Thymus (tissue), 11 donors: ENCODE results near the gene OTOS. TPM values are rescaled to one million over a fixed set of nuclear protein-coding genes. Genes with fewer than 3 reads are reported as not detected.

ENCODE experiments used
- DNase-seq, 9 donors: peaks; one replicate each; pipeline ENCODE4 v3.0.0-alpha.2; 2013; ENCODE audit warnings: low spot score in 9 of 9, low read depth in 6 of 9, missing footprints in 1 of 9
- H3K27ac ChIP-seq, 2 donors: one replicate each; pipeline ENCODE4 v1.5.1; 2013; ENCODE audit warnings: control low read depth in 1 of 2, low read depth in 1 of 2, low read length in 1 of 2, mild to moderate bottlenecking in 1 of 2, moderate library complexity in 1 of 2
- H3K27me3 ChIP-seq, 2 donors: one replicate each; pipeline ENCODE4 v1.5.1; 2013; ENCODE audit warnings: low read length in 1 of 2; ENCODE audit not compliant: control insufficient read depth in 2 of 2, insufficient read depth in 1 of 2
- H3K36me3 ChIP-seq, 2 donors: one replicate each; pipeline ENCODE4 v1.5.1; 2013; ENCODE audit warnings: low read length in 1 of 2, mild to moderate bottlenecking in 1 of 2, moderate library complexity in 1 of 2; ENCODE audit not compliant: control insufficient read depth in 2 of 2, insufficient read depth in 2 of 2
- H3K4me1 ChIP-seq, 2 donors: one replicate each; pipeline ENCODE4 v1.5.1; 2013; ENCODE audit warnings: low read length in 2 of 2; ENCODE audit not compliant: control insufficient read depth in 2 of 2, insufficient read depth in 2 of 2
- H3K4me3 ChIP-seq, 2 donors: one replicate each; pipeline ENCODE4 v1.5.1; 2013; ENCODE audit warnings: low read length in 2 of 2, control low read depth in 1 of 2, mild to moderate bottlenecking in 1 of 2
- H3K9me3 ChIP-seq, 2 donors: one replicate each; pipeline ENCODE4 v1.5.1; 2013; ENCODE audit warnings: low read length in 1 of 2, mild to moderate bottlenecking in 1 of 2; ENCODE audit not compliant: control insufficient read depth in 2 of 2, insufficient read depth in 1 of 2
- WGBS: extraction: QIAGEN DNeasy Blood & Tissue Kit; methylation state at CpG from one replicate; pipeline ENCODE4 v1.1.7; 2013; 5-methylcytosine and 5-hydroxymethylcytosine counted together
- polyA plus RNA-seq: library from polyadenylated mRNA; stranded (reverse); fragments of 200-250 nt; gene quantifications from one replicate; pipeline ENCODE4 v1.2.3, GENCODE V29; 2013
- total RNA-seq: library from RNA; stranded (reverse); fragments of 120-200 nt; gene quantifications from one replicate; pipeline ENCODE4 v1.2.4, GENCODE V29; 2013
- donor health status: healthy.

OTOS gene
- total and polyA plus RNA-seq, 2 donors = 0.38 to 2.4 TPM

- no peaks in the 10 kb centered on the region for H3K9me3 ChIP-seq
- DNase-seq = no peak
- H3K4me3 ChIP-seq = no peak overlapping the region
- H3K27ac ChIP-seq = no peak overlapping the region
- H3K36me3 ChIP-seq = no peaks in the 10 kb centered on the region
- H3K4me1 ChIP-seq = no peaks in the 10 kb centered on the region
- WGBS = 91% methylated on average over 5 of the region's 5 CpGs
- H3K27me3 ChIP-seq = no peaks in the 10 kb centered on the region
Measured at GRCh38 chr2:240157147-240157470, 16.7 kb upstream of the OTOS start.

GRCh38 chr2:240156435-240157146 lies 16.1 kb upstream of the OTOS start:
- Histone ChIP-seq H3K4me3 (no peak overlapping the region), H3K27ac (no peak overlapping the region), H3K27me3 (no peaks in the 10 kb centered on the region), H3K4me1 (no peaks in the 10 kb centered on the region), H3K36me3 (no peaks in the 10 kb centered on the region), H3K9me3 (no peaks in the 10 kb centered on the region)
- no peak for DNase-seq
- 86% methylated on average over 29 of the region's 29 CpGs for WGBS

- Histone ChIP-seq H3K27ac (no peak overlapping the region), H3K4me1 (no peaks in the 10 kb centered on the region), H3K9me3 (no peaks in the 10 kb centered on the region), H3K27me3 (no peaks in the 10 kb centered on the region), H3K36me3 (no peaks in the 10 kb centered on the region), H3K4me3 (no peak overlapping the region)
- 91% methylated on average over 13 of the region's 13 CpGs for WGBS
- DNase-seq = no peak
Measured at GRCh38 chr2:240155745-240156390, 15.4 kb upstream of the OTOS start.

- Histone ChIP-seq H3K27me3 (no peaks in the 10 kb centered on the region), H3K36me3 (no peaks in the 10 kb centered on the region), H3K4me1 (no peaks in the 10 kb centered on the region), H3K4me3 (no peak overlapping the region), H3K27ac (no peak overlapping the region), H3K9me3 (no peaks in the 10 kb centered on the region)
- no peak for DNase-seq
- 83% methylated on average over 17 of the region's 17 CpGs for whole genome bisulfite sequencing
Measured at GRCh38 chr2:240155048-240155744, 14.7 kb upstream of the OTOS start.

GRCh38 chr2:240154606-240155005 lies 14.1 kb upstream of the OTOS start:
- Histone ChIP-seq H3K27ac (no peak overlapping the region), H3K27me3 (no peaks in the 10 kb centered on the region), H3K36me3 (no peaks in the 10 kb centered on the region), H3K4me3 (no peak overlapping the region), H3K4me1 (no peaks in the 10 kb centered on the region), H3K9me3 (no peaks in the 10 kb centered on the region)
- WGBS = 91% methylated on average over 8 of the region's 8 CpGs
- no peak for DNase-seq

GRCh38 chr2:240153418-240153817 lies 13.0 kb upstream of the OTOS start:
- Histone ChIP-seq H3K27ac (no peak overlapping the region), H3K9me3 (no peaks in the 10 kb centered on the region), H3K27me3 (no peaks in the 10 kb centered on the region), H3K36me3 (no peaks in the 10 kb centered on the region), H3K4me1 (no peaks in the 10 kb centered on the region), H3K4me3 (no peak overlapping the region)
- DNase-seq = no peak
- 94% methylated on average over 3 of the region's 3 CpGs for WGBS

GRCh38 chr2:240151477-240152031 lies 11.1 kb upstream of the OTOS start:
- 79% methylated on average over 15 of the region's 15 CpGs for WGBS
- Histone ChIP-seq H3K4me3 (no peak overlapping the region), H3K27me3 (no peaks in the 10 kb centered on the region), H3K4me1 (no peaks in the 10 kb centered on the region), H3K9me3 (no peaks in the 10 kb centered on the region), H3K27ac (no peak overlapping the region), H3K36me3 (no peaks in the 10 kb centered on the region)
- DNase-seq = no peak

- Histone ChIP-seq H3K4me1 (no peaks in the 10 kb centered on the region), H3K27me3 (peaks cover 0 to 2% of the 10 kb centered on the region in 2 donors), H3K36me3 (no peaks in the 10 kb centered on the region), H3K27ac (no peak overlapping the region), H3K9me3 (no peaks in the 10 kb centered on the region), H3K4me3 (no peak overlapping the region)
- WGBS = 35% methylated on average over 12 of the region's 12 CpGs
- DNase-seq = peak in 2 of 9 donors; percentile 22 to 26
Measured at GRCh38 chr2:240149943-240150784, 9.7 kb upstream of the OTOS start.
